Spleen (tissue), 11 donors: ENCODE results near the gene GALNT11. TPM values are rescaled to one million over a fixed set of nuclear protein-coding genes. Genes with fewer than 3 reads are reported as not detected.
"Not testable (repeated sequence)": the region's sequence is repeated elsewhere in the genome, so short reads cannot be mapped to it uniquely, and the experiment has no call there.

Experiments
- DNase-seq: peaks from one replicate; pipeline ENCODE4 v3.0.0-alpha.2; 2020
- H3K27ac ChIP-seq, 8 donors: fragments of 200-600 bp; sonication (generic) in 7 of 8; 1 replicate in 4 of 8; 2 replicates in 4 of 8; pipeline versions ENCODE4 v1.5.0 to v1.8.0; 2016 to 2021; ENCODE audit warnings: inconsistent platforms in 4 of 8, mild to moderate bottlenecking in 4 of 8, moderate library complexity in 1 of 8
- H3K27me3 ChIP-seq, 7 donors: fragments of 200-600 bp; sonication (generic) in 6 of 7; replicated peaks in 1 of 7; 1 replicate in 4 of 7; 2 replicates in 3 of 7; pipeline versions ENCODE4 v1.5.0 to v1.8.0; 2016 to 2021; ENCODE audit warnings: inconsistent platforms in 3 of 7, mild to moderate bottlenecking in 1 of 7
- H3K36me3 ChIP-seq, 6 donors: fragments of 200-600 bp; sonication (generic) in 5 of 6; 1 replicate in 4 of 6; 2 replicates in 2 of 6; pipeline versions ENCODE4 v1.5.0 to v1.8.0; 2016 to 2021; ENCODE audit warnings: inconsistent platforms in 2 of 6
- H3K4me1 ChIP-seq, 6 donors: fragments of 200-600 bp; sonication (generic) in 5 of 6; 1 replicate in 3 of 6; 2 replicates in 3 of 6; pipeline versions ENCODE4 v1.5.0 to v1.8.0; 2016 to 2021; ENCODE audit warnings: inconsistent platforms in 3 of 6
- H3K4me3 ChIP-seq, 8 donors: fragments of 200-600 bp; sonication (generic) in 7 of 8; 1 replicate in 4 of 8; 2 replicates in 4 of 8; pipeline versions ENCODE4 v1.5.0 to v1.8.0; 2016 to 2021; ENCODE audit warnings: inconsistent platforms in 4 of 8, mild to moderate bottlenecking in 4 of 8, moderate library complexity in 2 of 8
- H3K9me3 ChIP-seq, 8 donors: fragments of 200-600 bp; sonication (generic) in 7 of 8; 1 replicate in 4 of 8; 2 replicates in 4 of 8; pipeline versions ENCODE4 v1.5.0 to v1.8.0; 2016 to 2021; ENCODE audit warnings: inconsistent platforms in 4 of 8
- POLR2A ChIP-seq, 3 donors: fragments of 450-650 bp; IDR thresholded peaks; one replicate each; pipeline ENCODE4 v1.5.1; 2017; ENCODE audit warnings: antibody characterized with exemption in 3 of 3, mild to moderate bottlenecking in 1 of 3
- POLR2AphosphoS5 ChIP-seq, 3 donors: sonication (generic); formaldehyde crosslinking; IDR thresholded peaks; one replicate each; pipeline ENCODE4 v1.5.1; 2017; ENCODE audit warnings: antibody characterized with exemption in 3 of 3
- WGBS, 5 donors: extraction: QIAGEN DNeasy Blood & Tissue Kit in 3 of 5; methylation state at CpG; one replicate each; pipeline versions ENCODE4 v1.1.5 to v1.1.7; 2013 to 2018; 5-methylcytosine and 5-hydroxymethylcytosine counted together
- intact Hi-C: fragments of 100-400 bp; cut with DNase I; formaldehyde crosslinking; loops from one replicate; pipeline ENCODE4 v1.15.0; 2023; ENCODE audit warnings: low total_unique reads
- polyA plus RNA-seq, 3 donors: library from polyadenylated mRNA; stranded (reverse); fragments of 200-250 nt; gene quantifications; one replicate each; pipeline ENCODE4 v1.2.1, GENCODE V29; 2013
- total RNA-seq, 7 donors: library from RNA; depleted of rRNA in 3 of 7; stranded (reverse); fragments of >200 nt in 3 of 7; fragmentation: NEBNext Ultra II Directional in 4 of 7; extraction: Animal tissue kit (Norgen Biotek cat#: 25700) in 4 of 7; gene quantifications; one replicate each; pipeline versions ENCODE4 v1.1.0 to v1.2.1, GENCODE V29; 2016 to 2021
- TF ChIP-seq, protein P1 (sequence below), 11 experiments: fragments of 200-600 bp in 7 of 11; fragments of 450-650 bp in 4 of 11; sonication (generic) in 4 of 11; IDR thresholded peaks in 8 of 11; conservative IDR thresholded peaks in 3 of 11; 1 replicate in 7 of 11; 2 replicates in 4 of 11; pipeline versions ENCODE4 v1.4.0 to v1.8.0; 2016 to 2021; ENCODE audit warnings: antibody characterized with exemption in 11 of 11, inconsistent platforms in 4 of 11, mild to moderate bottlenecking in 1 of 11
- donor health status: healthy with polysubstance abuse.
- donor health status: DM: no; HTN: no; CAD: no; lungs with moderate emphysema.
- donor health status: DM: no; HTN: no; CAD: no.
- donor health status: Bipolar disorder and iron deficiency.
- donor health status: healthy.
- donor health status: DM: no; HTN: no; CAD: no.
- donor health status: DM: yes; HTN: yes; CAD: no.

GALNT11 gene
- total and polyA plus RNA-seq, 10 donors, result 9.7 to 46.0 (median 29.0) TPM

DNA sequence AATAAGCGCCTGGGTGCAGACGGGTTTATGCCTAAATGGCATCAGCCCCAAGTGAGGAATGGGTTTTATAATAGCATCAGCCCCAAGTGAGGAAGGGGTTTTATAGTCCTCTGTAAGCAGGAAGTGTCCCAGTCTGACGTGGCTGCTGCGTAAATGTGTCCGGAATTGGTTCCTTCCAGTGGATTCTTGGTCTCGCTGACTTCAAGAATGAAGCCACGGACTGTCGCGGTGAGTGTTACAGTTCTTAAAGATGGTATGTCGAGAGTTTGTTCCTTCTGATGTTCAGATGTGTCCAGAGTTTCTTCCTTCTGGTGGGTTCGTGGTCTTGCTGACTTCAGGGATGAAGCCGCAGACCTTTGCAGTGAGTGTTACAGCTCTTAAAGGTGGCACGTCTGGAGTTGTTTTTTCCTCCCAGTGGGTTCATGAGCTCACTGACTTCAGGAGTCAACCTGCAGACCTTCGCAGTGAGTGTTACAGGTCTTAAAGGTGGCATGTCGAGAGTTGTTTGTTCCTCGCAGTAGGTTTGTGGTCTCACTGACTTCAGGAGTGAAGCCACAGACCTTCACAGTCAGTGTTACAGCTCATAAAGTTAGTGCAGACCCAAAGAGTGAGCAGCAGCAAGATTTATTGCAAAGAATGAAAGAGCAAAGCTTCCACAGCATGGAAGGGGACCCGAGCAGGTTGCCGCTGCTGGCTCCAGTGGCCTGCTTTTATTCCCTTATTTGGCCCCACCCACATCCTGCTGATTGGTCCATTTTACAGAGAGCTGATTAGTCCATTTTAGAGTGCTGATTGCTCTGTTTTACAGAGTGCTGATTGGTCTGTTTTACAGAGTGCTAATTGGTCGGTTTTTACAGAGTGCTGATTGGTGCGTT is 2.3 kb downstream of the GALNT11 start:
- H3K9me3 ChIP-seq, DNase-seq, H3K27me3 ChIP-seq: not testable (repeated sequence)
- Histone ChIP-seq H3K36me3 (peaks cover 0 to 15% (median 0%) of the 10 kb centered on the region in 6 donors), H3K27ac (peak overlapping the region in 3 of 8 donors; percentile 6 to 63 (median 38)), H3K4me1 (peaks cover 7 to 56% (median 21%) of the 10 kb centered on the region in 6 donors), H3K4me3 (peak overlapping the region in 1 of 8 donors; percentile 84)
- intact Hi-C loops, result loop anchor here (10.0 kb wide), 1 partner anchor 253 kb away; no protein-coding TSS in a partner anchor
- 84 to 94% (median 91%) methylated on average over 17 to 20 of the region's 20 CpGs for WGBS, 5 donors
- TF ChIP-seq POLR2AphosphoS5 (IDR thresholded peaks at IDR 0.05), result peak in 1 of 3 donors; percentile 43

DNA sequence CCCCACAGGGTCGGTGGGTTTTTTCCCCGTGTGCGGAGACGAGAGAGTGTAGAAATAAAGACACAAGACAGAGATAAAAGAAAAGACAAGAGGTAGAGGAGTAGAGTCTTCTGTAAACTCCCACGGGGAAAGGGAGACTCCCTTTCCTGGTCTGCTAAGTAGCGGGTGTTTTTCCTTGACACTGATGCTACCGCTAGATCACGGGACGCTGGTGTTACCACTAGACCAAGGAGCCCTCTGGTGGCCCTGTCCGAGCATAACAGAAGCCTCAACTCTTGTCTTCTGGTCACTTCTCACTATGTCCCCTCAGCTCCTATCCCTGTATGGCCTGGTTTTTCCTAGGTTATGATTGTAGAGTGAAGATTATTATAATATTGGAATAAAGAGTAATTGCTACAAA is 4.6 kb downstream of the GALNT11 start:
- intact Hi-C loops, H3K9me3 ChIP-seq, H3K27me3 ChIP-seq, H3K27ac ChIP-seq, DNase-seq, H3K4me3 ChIP-seq: not testable (repeated sequence)
- peak in 1 of 3 donors; percentile 24 for TF ChIP-seq POLR2AphosphoS5 (IDR thresholded peaks at IDR 0.05)
- TF ChIP-seq, protein P1, sequence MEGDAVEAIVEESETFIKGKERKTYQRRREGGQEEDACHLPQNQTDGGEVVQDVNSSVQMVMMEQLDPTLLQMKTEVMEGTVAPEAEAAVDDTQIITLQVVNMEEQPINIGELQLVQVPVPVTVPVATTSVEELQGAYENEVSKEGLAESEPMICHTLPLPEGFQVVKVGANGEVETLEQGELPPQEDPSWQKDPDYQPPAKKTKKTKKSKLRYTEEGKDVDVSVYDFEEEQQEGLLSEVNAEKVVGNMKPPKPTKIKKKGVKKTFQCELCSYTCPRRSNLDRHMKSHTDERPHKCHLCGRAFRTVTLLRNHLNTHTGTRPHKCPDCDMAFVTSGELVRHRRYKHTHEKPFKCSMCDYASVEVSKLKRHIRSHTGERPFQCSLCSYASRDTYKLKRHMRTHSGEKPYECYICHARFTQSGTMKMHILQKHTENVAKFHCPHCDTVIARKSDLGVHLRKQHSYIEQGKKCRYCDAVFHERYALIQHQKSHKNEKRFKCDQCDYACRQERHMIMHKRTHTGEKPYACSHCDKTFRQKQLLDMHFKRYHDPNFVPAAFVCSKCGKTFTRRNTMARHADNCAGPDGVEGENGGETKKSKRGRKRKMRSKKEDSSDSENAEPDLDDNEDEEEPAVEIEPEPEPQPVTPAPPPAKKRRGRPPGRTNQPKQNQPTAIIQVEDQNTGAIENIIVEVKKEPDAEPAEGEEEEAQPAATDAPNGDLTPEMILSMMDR (IDR thresholded peaks at IDR 0.05 in 8 of 11, conservative IDR thresholded peaks at IDR 0.05 in 3 of 11), result peak in 9 of 11 experiments; percentile 12 to 68 (median 60)
- peaks cover 7 to 52% (median 20%) of the 10 kb centered on the region in 6 donors for H3K4me1 ChIP-seq
- 64 to 77% (median 68%) methylated on average over 10 of the region's 10 CpGs for WGBS, 5 donors
- peaks cover 0 to 23% (median 0%) of the 10 kb centered on the region in 6 donors for H3K36me3 ChIP-seq

DNA sequence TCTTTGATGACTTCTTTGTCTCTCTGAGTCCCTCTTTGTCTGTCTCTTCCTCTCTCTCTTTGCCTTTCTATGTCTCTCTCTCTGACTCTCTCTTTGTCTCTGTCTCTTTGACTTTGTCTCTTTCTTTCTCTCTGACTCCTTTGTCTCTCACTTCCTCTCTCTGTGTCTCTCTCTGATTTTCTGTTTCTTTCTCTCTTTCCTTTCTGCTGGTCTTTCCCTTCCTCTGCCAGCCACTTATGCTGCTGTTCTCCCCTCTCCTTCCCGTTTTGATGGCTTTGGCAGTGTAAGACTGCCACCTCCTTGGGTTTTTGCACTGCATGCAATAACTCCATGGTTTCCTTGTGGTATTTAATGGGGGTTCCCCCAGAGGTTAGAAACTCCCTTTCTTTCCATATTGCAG is 5.2 kb downstream of the GALNT11 start:
- H3K9me3 ChIP-seq, DNase-seq, H3K4me3 ChIP-seq, H3K27ac ChIP-seq, H3K27me3 ChIP-seq, intact Hi-C loops: not testable (repeated sequence)
- WGBS, 5 donors, result 33 to 63% (median 39%) methylated on average over 1 of the region's 1 CpG
- Histone ChIP-seq H3K4me1 (peaks cover 7 to 50% (median 20%) of the 10 kb centered on the region in 6 donors), H3K36me3 (peaks cover 0 to 27% (median 0%) of the 10 kb centered on the region in 6 donors)

DNA sequence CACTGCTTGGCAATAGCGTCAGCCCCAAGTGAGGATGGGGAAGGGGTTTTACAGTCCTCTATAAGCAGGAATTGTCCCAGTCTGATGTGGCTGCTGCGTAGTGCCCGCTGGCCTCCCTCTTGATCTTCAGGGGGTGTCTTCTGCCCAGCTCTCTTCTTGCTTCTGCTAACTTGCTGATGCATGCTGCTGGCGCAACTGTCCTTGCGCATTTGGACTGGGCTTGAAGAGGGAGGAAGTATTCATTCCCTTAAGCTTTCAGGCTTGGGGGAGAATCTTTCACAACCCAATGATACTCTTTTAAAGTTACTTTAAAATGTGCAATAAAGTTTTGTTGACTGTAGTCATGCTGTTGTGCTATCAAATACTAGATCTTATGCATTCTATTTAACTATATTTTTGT is 10.3 kb downstream of the GALNT11 start:
- intact Hi-C loops, result no loop called here
- no peak for DNase-seq
- 85 to 96% (median 91%) methylated on average over 5 of the region's 5 CpGs for WGBS, 5 donors
- Histone ChIP-seq H3K9me3 (peaks cover 6 to 56% (median 52%) of the 10 kb centered on the region in 8 donors), H3K36me3 (peaks cover 0 to 48% (median 1%) of the 10 kb centered on the region in 6 donors), H3K27ac (no peak overlapping the region), H3K4me1 (peaks cover 0 to 6% (median under 1%) of the 10 kb centered on the region in 6 donors), H3K4me3 (no peak overlapping the region), H3K27me3 (no peaks in the 10 kb centered on the region)
- TF ChIP-seq POLR2A (IDR thresholded peaks at IDR 0.05) (no peak), POLR2AphosphoS5 (IDR thresholded peaks at IDR 0.05) (no peak)
- TF ChIP-seq, protein P1 (IDR thresholded peaks at IDR 0.05 in 8 of 11, conservative IDR thresholded peaks at IDR 0.05 in 3 of 11), result no peak

DNA sequence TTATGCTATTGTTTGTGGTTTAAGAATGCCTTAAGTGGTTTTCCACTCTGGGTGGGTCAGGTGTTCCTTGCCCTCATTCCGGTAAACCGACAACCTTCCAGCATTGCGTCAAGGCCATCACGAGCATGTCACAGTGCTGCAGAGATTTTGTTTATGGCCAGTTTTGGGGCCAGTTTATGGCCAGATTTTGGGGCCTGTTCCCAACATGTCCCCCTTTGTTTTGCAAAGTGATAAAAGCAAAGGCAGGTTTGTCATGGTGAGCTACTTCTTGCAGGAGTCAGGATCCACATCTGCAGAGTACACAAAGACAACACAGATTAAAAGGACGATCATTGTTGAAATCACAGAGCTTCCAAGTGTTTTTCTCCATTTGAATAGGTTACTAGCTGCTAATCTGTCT is 12.9 kb downstream of the GALNT11 start:
- H3K27me3 ChIP-seq, H3K4me3 ChIP-seq, DNase-seq, intact Hi-C loops, H3K27ac ChIP-seq, H3K4me1 ChIP-seq: not testable (repeated sequence)
- 93 to 98% (median 95%) methylated on average over 5 of the region's 5 CpGs for WGBS, 5 donors
- H3K36me3 ChIP-seq, result peaks cover 0 to 43% (median 1%) of the 10 kb centered on the region in 6 donors
- peaks cover 6 to 62% (median 56%) of the 10 kb centered on the region in 8 donors for H3K9me3 ChIP-seq

DNA sequence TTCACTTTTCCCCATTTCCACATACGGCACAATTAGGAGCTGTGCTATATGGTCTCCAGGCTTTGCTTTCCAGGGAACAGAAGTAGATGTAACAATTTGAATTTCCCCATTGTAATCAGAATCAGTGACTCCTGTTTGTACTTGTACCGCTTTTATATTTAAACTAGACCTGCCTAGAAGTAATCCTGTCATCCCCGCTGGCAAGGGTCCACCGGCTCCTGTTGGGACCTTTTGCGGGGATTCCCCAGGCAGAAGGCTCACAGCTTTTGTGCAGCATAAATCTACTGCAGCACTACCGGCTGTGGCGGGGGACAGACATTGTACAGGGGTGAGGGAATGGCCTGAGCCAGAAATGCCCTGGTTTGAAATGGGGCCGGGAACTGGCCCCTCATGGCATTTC is 17.6 kb downstream of the GALNT11 start:
- H3K27ac ChIP-seq, intact Hi-C loops, H3K27me3 ChIP-seq, H3K4me3 ChIP-seq, DNase-seq, H3K4me1 ChIP-seq: not testable (repeated sequence)
- 84 to 96% (median 93%) methylated on average over 8 of the region's 8 CpGs for WGBS, 5 donors
- Histone ChIP-seq H3K36me3 (peaks cover 0 to 21% (median 1%) of the 10 kb centered on the region in 6 donors), H3K9me3 (peaks cover 7 to 81% (median 74%) of the 10 kb centered on the region in 8 donors)

DNA sequence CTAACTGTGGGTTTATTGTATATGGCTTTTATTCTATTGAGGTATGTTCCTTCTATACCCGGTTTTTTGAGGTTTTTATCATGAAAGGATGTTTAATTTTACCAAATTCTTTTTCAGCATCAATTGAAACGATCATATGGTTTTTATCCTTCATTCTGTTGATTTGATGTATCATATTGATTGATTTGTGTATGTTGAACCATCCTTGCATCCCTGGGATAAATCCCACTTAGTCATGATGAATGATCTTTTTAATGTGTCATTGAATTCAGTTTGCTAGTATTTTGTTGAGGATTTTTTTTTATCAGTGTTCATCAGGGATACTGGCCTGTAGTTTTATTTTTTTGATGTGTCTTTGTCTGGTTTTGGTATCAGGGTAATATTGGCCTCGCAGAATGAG is 19.4 kb downstream of the GALNT11 start:
- 87 to 95% (median 88%) methylated on average over 3 of the region's 3 CpGs for WGBS, 5 donors
- H3K4me3 ChIP-seq, H3K27me3 ChIP-seq, intact Hi-C loops, H3K4me1 ChIP-seq, H3K27ac ChIP-seq, H3K36me3 ChIP-seq, DNase-seq: not testable (repeated sequence)
- H3K9me3 ChIP-seq, result peaks cover 3 to 69% (median 59%) of the 10 kb centered on the region in 8 donors
